Stimulated activated CD8-positive, alpha-beta memory T cell treated with anti-CD3 and anti-CD28 coated beads, Interleukin-15, amount 100 ng/mL, for 4 hours (primary cell): ENCODE data around the gene CDKN1A.

Source experiments
- DNase-seq, 2 donors: peaks; one replicate each; pipeline ENCODE4 v3.0.0-alpha.2; 2020; ENCODE audit warnings: low read depth in 2 of 2

The CDKN1A gene

GRCh38 chr6:36655085-36655724 is 23.3 kb upstream of the CDKN1A start:
- DNase-seq = no peak

GRCh38 chr6:36656441-36656840 is 22.1 kb upstream of the CDKN1A start:
- no peak for DNase-seq

GRCh38 chr6:36657271-36657670 is 21.2 kb upstream of the CDKN1A start:
- no peak for DNase-seq

GRCh38 chr6:36657942-36658544 is 20.5 kb upstream of the CDKN1A start:
- DNase-seq = no peak

- DNase-seq = no peak
Observed at GRCh38 chr6:36659271-36659670, 19.2 kb upstream of the CDKN1A start.

GRCh38 chr6:36660771-36661471 is 17.6 kb upstream of the CDKN1A start:
- no peak for DNase-seq

- no peak for DNase-seq
Observed at GRCh38 chr6:36662380-36662779, 16.1 kb upstream of the CDKN1A start.

GRCh38 chr6:36662827-36663256 is 15.7 kb upstream of the CDKN1A start:
- no peak for DNase-seq

- DNase-seq = no peak
Observed at GRCh38 chr6:36663504-36664446, 14.7 kb upstream of the CDKN1A start.

- DNase-seq = no peak
Observed at GRCh38 chr6:36665180-36665579, 13.3 kb upstream of the CDKN1A start.

- no peak for DNase-seq
Observed at GRCh38 chr6:36666287-36666686, 12.2 kb upstream of the CDKN1A start.

- DNase-seq = no peak
Observed at GRCh38 chr6:36666826-36667591, 11.5 kb upstream of the CDKN1A start.

GRCh38 chr6:36668591-36668990 is 9.9 kb upstream of the CDKN1A start:
- no peak for DNase-seq

GRCh38 chr6:36669002-36669401 is 9.5 kb upstream of the CDKN1A start:
- no peak for DNase-seq

- DNase-seq = no peak
Observed at GRCh38 chr6:36670271-36670670, 8.2 kb upstream of the CDKN1A start.

GRCh38 chr6:36671687-36672375 is 6.7 kb upstream of the CDKN1A start:
- no peak for DNase-seq

GRCh38 chr6:36673882-36674281 is 4.6 kb upstream of the CDKN1A start:
- no peak for DNase-seq

GRCh38 chr6:36674942-36675341 is 3.6 kb upstream of the CDKN1A start:
- DNase-seq = no peak

- DNase-seq = no peak
Observed at GRCh38 chr6:36676141-36677058, 2.1 kb upstream of the CDKN1A start.
